D721Med (cell line): ENCODE results near the gene KY.

Source experiments
- DNase-seq: peaks from one replicate; pipeline ENCODE4 v3.0.0; 2011; ENCODE audit warnings: low spot score; ENCODE audit not compliant: insufficient read length
- FAIRE-seq: peaks from 2 replicates; lab custom pipeline; 2011; peaks lifted over from hg19 to GRCh38; lab: Jason Lieb, UNC
- TF ChIP-seq, protein P1 (sequence below): IDR thresholded peaks from 2 replicates; pipeline ENCODE4 v1.5.1; 2012; ENCODE audit warnings: mild to moderate bottlenecking, control low read depth; ENCODE audit not compliant: insufficient read depth; ENCODE audit errors: missing control alignments

KY gene

DNA sequence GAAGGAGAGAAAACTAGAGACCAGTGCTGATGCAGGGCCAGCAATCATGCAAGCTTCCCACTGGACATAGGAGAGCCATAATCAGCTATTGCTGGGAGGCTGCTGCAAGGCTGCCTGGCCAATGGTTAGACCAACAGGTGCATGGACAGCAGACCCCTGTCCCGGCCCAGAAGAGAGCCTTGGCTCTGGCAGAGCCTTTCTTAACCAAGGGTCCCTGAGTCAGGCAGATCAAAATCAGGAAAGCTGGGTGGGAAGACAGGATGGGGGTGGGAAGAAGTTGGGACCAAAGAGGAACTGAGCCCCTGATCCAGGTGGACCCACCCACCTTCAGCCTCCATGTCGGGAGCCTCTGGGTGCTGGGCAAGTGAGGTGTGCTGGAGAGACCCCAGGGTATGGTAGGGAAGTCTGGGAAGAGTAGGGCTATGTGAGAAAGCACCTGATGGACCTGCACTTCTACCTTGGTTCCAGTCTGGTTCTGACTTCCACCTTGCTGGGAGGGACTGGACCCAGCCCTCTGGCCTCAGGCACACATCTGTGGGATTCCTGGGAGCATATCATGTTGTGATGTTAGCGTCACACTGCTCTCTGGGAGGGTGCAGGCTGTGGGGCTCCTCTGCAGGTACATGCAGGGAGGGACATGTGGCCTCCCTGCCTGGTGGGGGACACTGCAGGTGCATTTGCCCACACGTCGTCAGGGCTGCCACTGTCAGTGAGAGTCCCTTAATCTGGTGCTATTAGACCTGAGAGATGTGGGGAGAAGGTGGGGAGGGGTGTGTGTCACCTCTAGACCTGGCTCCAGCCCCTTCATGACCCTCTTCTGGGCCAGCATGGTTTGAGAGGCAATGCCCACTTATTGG is 24.7 kb downstream of the KY start:
- no peak for FAIRE-seq
- TF ChIP-seq, protein P1, sequence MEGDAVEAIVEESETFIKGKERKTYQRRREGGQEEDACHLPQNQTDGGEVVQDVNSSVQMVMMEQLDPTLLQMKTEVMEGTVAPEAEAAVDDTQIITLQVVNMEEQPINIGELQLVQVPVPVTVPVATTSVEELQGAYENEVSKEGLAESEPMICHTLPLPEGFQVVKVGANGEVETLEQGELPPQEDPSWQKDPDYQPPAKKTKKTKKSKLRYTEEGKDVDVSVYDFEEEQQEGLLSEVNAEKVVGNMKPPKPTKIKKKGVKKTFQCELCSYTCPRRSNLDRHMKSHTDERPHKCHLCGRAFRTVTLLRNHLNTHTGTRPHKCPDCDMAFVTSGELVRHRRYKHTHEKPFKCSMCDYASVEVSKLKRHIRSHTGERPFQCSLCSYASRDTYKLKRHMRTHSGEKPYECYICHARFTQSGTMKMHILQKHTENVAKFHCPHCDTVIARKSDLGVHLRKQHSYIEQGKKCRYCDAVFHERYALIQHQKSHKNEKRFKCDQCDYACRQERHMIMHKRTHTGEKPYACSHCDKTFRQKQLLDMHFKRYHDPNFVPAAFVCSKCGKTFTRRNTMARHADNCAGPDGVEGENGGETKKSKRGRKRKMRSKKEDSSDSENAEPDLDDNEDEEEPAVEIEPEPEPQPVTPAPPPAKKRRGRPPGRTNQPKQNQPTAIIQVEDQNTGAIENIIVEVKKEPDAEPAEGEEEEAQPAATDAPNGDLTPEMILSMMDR: no peak

DNA sequence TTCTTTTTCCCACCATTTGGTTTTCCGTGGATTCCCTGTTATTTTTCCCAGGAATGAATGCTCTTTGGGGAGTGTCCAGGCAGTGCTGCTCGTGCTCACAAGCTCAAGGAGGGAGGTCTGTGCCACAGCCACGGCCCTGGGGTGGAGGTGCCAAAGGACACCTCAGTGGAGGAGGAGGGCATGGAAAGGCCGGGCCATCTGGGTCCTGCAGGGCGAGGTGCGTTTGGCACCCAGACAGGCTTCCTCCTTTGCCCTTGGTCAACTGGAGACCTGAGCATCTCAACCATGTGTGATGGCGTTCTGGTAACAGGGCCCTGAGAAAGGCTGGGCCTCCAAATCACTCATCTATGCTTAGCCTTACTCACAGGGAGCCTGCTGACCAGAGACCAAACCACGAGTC is 25.4 kb downstream of the KY start:
- TF ChIP-seq, protein P1: no peak
- FAIRE-seq (no peak), DNase-seq (no peak)

More for the DNA sequence above, 24.7 kb downstream of the KY start:
- DNase-seq: no peak

DNA sequence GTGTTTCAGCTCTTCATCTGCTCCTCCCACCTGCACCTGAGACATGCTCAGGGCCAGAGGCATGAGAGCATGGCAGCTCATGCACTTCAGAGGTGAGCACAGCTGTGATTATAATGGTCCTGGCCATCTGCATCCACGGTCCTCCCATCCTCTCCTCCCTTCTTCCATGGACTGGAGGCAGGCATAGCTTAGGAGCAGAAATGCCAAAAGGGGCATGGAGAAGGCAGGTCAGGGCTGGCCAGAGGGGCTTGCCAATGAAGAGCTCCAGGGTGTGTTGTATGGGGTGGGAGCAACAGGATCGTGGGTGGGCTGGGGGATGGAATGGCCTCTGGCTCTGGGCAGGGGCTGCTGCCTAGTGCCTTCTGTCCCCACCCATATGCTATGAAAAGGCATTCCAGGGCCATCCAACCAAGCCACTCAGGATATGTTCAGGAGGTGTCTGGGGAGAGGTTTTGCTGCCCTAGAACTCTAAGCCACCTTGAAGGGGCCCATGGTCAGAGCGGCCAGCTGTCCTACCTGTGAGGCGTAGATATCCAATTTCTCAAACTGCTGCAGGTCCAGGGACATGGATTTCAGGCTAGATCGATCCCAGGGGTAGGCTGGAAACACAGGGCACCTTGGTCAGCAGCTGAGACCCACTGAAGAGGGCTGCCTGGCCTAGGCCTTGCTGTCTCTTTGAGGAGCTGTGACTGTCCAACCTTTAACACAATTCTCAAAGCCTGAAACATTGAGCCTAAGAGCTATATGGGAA is 26.1 kb downstream of the KY start:
- no peak for FAIRE-seq
- TF ChIP-seq, protein P1: no peak

DNA sequence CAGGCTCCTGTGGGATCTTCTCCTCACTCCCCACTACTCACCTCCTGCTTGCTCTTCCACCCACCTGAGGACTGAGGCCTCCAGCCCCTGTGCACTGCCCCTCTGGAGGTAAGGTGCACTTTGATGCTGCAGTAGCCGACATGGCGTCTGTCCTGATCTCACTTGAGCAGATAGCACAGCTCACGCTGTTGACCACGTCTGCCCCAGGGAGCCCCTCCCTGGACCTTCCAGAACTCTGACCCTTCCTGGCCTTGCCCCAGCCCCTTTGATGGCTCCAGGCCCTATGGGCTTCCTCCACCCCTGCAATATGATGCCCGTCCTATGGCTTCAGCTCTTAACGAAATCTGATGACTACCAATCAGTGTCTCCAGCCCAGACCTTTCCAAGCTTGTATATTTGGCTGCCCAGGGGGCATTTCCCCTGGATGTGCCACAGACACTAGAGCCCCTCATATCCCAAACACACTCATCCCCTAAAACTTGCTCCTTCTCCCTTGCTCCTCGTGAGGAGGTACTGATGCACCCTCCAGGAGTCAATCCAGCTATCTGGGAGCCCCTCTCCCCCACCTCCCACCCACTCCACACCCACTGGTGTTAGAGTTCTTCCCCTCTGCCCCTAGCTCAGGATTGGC is 27.1 kb downstream of the KY start:
- DNase-seq (no peak), FAIRE-seq (no peak)
- TF ChIP-seq, protein P1: no peak

More for the DNA sequence above, 26.1 kb downstream of the KY start:
- DNase-seq: no peak

DNA sequence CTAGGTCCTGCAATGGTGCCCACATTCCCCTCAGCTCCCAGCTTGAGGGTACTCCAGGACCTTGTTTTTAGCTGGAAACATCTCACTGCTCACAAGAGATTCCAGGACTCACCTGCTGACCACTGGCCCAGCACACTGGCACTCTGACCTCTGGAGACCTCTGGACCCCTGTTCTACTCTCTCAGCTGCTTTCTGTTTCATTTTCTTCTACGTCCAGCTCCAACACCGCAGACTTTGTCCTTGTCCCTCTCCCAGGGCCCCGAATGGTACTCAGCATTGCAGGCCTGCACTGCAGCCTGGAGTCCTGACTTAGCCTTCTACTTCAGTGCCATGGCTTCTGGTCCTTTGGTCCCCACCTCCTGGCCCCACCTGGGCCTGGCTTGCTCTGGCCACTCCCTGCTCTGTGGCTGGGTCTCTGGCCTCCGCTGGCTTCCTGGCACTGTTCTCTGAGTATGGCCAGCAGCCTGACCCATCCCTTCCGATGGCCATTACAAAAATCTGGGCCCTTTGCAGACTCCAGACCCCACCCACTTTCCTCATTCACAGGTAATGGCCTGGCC is 27.9 kb downstream of the KY start:
- DNase-seq: no peak
- TF ChIP-seq, protein P1: no peak
- no peak for FAIRE-seq

DNA sequence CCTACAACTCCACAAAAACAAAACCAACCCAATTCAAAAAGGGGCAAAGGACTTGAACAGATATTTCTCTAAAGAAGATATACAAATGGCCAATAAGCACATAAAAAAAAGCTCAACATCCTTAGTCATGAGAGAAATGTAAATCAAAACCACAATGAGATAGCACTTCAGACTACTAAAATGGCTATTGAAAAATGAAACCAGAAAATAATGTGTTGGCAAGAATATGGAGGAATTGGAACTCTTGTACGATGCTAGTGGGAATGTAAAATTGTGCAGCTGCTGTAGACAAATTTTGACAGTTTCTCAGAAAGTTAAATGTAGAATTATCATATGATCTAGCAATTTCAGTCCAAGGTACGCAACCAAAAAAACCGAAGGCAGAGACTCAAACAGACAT is 29.0 kb downstream of the KY start:
- DNase-seq (no peak), FAIRE-seq (no peak)
- TF ChIP-seq, protein P1: no peak
